Coronary artery (tissue), 2 donors: ENCODE measurements around the gene SUN1.

Experiments used
- DNase-seq: peaks from one replicate; pipeline ENCODE4 v3.0.0-alpha.2; 2017; ENCODE audit warnings: low spot score
- H3K27ac ChIP-seq, 2 donors: fragments of 200-600 bp; sonication (generic); one replicate each; pipeline ENCODE4 v1.5.1; 2016 to 2019
- H3K4me3 ChIP-seq: fragments of 200-600 bp; sonication (generic); 2 replicates; pipeline ENCODE4 v1.5.1; 2016; ENCODE audit warnings: mild to moderate bottlenecking, moderate library complexity
- TF ChIP-seq, protein P1 (sequence below): fragments of 200-600 bp; sonication (generic); IDR thresholded peaks from one replicate; pipeline ENCODE4 v1.5.1; 2019; ENCODE audit warnings: antibody characterized with exemption

SUN1 gene

DNA sequence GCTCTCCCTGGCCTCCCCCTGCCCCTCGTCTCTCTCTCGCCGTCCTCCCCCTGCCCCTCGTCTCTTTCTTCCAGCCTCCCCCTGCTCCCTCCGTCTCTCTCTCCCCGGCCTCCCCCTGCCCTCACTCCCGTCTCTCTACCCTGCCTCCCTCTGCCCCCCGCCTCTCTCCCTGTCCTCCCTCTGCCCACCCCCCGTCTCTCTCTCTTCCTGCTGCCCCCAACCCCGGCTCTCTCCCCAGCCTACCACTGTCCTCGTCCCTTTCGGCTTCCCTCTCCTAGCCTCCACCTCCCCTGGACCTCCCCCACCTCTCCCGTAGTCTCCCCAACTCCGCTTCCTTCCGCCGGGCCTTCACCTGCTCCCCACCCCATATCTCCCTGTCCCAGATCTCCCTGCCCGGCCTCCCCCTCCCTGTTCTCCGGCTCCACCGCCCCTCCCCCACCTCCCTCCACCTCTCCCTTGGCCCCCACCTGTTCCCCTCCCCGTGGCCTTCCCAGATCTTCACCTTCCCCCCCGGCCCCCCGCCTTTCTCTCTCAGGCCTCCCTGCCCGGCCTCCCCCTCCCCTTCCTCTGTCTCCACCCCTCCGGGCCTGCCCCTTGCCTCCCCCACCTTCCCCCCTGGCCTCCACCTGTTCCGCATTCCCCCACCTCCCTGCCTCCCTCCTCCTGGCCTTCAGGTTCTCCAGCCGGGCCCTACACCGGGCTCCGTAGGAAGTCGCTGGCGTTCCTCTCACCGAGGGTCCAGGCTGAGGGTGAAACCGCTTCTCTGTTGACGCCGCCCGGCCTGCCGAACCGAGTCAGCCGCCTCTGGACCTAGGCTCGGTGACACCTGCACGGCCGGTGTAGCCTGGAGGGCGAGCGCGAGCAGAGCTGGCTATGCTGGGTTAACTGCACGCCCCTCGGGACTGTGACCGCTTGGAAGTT lies 45.3 kb downstream of the SUN1 start:
- Histone ChIP-seq H3K4me3 (peak overlapping the region; percentile 75), H3K27ac (peak overlapping the region; percentile 66 to 90)
- TF ChIP-seq, protein P1, sequence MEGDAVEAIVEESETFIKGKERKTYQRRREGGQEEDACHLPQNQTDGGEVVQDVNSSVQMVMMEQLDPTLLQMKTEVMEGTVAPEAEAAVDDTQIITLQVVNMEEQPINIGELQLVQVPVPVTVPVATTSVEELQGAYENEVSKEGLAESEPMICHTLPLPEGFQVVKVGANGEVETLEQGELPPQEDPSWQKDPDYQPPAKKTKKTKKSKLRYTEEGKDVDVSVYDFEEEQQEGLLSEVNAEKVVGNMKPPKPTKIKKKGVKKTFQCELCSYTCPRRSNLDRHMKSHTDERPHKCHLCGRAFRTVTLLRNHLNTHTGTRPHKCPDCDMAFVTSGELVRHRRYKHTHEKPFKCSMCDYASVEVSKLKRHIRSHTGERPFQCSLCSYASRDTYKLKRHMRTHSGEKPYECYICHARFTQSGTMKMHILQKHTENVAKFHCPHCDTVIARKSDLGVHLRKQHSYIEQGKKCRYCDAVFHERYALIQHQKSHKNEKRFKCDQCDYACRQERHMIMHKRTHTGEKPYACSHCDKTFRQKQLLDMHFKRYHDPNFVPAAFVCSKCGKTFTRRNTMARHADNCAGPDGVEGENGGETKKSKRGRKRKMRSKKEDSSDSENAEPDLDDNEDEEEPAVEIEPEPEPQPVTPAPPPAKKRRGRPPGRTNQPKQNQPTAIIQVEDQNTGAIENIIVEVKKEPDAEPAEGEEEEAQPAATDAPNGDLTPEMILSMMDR = no peak
- DNase-seq = no peak

DNA sequence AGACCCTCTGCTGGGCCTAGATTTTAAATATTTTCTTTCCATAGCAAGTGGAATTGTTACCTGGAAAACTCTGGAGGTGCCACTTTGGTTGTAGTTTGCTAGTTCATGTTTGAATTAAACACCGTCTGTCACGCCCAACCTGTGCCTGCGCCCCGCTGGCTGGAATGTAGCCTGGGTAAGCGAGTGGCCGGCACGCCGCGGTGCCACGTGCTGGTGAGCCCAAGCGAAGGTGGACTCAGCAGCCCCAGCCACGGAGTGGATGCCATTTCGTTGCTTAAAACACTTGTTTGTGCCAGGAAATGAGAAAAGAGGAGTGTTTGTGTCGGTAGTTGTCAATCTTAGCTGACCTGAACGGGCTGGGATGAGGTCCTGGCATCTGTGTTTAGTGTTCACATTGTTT lies 46.8 kb downstream of the SUN1 start:
- Histone ChIP-seq H3K27ac (no peak overlapping the region), H3K4me3 (no peak overlapping the region)
- TF ChIP-seq, protein P1 = no peak
- no peak for DNase-seq

DNA sequence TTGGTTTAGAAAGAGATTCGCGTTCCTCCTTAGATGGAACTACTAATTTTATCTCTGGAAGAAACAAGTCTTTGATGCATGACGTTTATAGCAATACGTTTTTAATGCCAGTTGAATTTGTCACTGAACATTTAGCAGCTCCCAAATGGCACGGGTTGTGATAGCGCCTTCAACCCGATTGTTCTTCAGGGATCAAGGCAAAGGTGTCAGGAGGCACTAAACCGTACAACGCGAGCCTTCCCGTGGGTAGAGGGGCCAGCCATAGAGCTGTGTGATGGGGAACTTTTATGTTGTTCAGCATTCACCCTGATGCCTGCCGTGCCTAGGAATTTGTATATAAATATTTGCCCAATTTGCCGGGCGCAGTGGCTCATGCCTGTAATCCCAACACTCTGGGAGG lies 47.4 kb downstream of the SUN1 start:
- TF ChIP-seq, protein P1 = no peak
- Histone ChIP-seq H3K27ac (no peak overlapping the region), H3K4me3 (no peak overlapping the region)
- no peak for DNase-seq

DNA sequence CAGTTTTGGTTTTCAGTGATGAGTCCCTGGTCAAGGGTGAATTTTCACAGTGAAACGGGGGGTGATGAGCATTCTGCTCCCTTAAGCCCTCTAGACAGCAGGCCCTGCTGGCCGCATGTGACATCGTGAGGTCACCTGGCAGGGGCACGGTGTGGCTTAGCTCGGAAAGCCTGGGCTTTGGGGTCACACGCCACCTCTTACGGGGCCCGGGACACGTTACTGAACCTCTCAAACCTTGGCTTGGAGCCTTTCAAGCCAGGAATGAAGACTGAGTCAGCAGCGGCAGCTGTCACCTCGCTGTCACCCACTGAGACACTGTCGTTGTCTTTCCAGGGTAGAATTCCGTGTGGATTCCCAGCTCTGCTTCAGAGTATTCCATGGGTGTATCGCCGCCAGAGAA lies 48.2 kb downstream of the SUN1 start:
- H3K4me3 ChIP-seq = no peak overlapping the region
- no peak for DNase-seq
- H3K27ac ChIP-seq = no peak overlapping the region
- TF ChIP-seq, protein P1 = no peak

DNA sequence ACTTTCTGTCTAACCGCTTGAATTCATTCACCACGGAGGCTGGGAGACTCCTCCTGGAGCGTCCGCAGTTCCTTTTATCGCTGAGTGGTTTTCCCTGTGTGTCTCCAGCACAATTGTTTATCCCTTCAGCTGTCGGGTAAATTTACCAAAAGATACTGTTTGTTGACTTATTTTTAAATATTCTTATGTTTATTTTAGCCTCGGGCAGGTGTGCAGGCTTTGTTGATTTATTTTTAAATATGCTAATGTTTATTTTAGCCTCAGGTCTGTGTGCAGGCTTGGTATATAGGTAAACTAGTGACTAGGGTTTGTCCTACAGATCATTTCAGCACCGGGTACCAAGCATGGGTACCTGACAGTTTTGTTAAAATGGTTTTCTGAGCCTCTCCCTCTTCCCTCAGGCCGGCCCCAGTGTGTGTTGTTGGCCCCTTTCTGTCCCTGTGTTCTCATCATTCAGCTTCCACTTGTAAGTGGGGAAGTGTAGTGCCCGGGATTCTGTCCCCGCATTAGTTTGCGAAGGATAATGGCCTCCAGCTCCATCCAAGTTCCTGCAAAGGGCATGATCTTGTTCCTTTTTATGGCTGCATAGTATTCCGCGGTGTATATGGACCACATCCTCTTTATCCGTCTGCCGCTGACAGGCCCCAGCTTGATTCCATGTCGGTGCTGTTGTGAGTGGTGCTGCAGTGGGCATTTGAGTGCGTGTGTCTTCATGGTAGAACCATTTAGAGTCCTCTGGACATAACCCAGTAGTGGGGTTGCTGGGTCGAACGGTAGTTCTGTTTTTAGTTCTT lies 49.4 kb downstream of the SUN1 start:
- H3K27ac ChIP-seq = no peak overlapping the region
- TF ChIP-seq, protein P1 = no peak
- no peak for DNase-seq
- H3K4me3 ChIP-seq = no peak overlapping the region

DNA sequence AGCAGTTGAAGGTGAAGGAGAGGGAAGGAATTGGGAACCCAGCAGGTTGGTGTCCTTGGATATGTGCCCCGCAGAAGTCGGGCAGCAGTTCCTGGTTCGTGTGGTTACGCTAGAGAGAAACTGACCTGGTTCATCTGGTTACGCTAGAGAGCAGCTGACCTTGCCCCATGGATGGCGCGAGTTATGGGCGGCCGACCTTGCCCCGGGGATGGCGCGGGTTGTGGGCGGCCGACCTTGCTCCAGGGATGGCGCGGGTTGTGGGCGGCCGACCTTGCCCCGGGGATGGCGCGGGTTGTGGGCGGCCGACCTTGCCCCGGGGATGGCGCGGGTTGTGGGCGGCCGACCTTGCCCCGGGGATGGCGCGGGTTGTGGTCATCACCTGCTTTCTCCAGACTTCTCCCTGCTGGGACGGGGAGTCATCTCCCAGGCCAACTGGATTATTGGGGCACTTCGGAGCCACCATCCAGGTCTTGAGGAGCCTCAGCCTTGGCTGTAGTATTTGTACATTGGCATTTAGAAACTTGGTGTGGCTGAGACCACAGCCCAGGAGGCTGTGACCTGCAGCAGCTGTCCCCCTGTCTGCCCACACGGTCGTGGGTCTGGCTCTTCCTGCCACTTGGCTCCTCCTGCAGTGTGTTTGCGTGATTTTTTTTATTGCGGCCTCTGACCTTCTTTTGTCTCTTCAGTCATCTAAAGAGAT lies 50.2 kb downstream of the SUN1 start:
- no peak overlapping the region for H3K27ac ChIP-seq
- TF ChIP-seq, protein P1 = no peak
- no peak overlapping the region for H3K4me3 ChIP-seq
- no peak for DNase-seq
